IMR-90 (cell line): Measurements from ENCODE around the gene SIKE1. TPM values are rescaled to one million over a fixed set of nuclear protein-coding genes. Genes with fewer than 3 reads are reported as not detected.

Experiments
- ATAC-seq: fragments of 200-7000 bp; cut with Tn5 transposase; 2 replicates; pipeline ENCODE4 v1.9.1; 2020; ENCODE audit warnings: low read depth, mild to moderate bottlenecking, moderate library complexity
- BruUV-seq: library from RNA; stranded (reverse); fragments of 400-500 nt; replicated peaks from 2 replicates; lab custom pipeline; 2021; lab: Mats Ljungman, UMichigan
- CTCF ChIA-PET: fragments of 300-600 bp; formaldehyde crosslinking; extraction: SDS; loops from one replicate; lab custom pipeline; 2021; ENCODE audit warnings: antibody characterized with exemption; lab: Yijun Ruan, JAX
- POLR2A ChIA-PET: fragments of 300-600 bp; sonication (Branson Sonifier 250); formaldehyde crosslinking; loops from one replicate; lab custom pipeline; 2022; ENCODE audit warnings: antibody characterized with exemption; ENCODE audit not compliant: unreplicated experiment; lab: Charles Lee
- DNase-seq: peaks from one replicate; pipeline ENCODE4 v3.0.0; 2013
- H2AFZ ChIP-seq: replicated peaks from 2 replicates; pipeline ENCODE3; 2013; ENCODE audit warnings: low read length, mild to moderate bottlenecking; ENCODE audit not compliant: poor library complexity
- H2AK5ac ChIP-seq: 2 replicates; pipeline ENCODE4 v1.6.1; 2013; ENCODE audit warnings: low read depth, low read length, inconsistent platforms
- H2AK9ac ChIP-seq: replicated peaks from 2 replicates; pipeline ENCODE3; 2013; ENCODE audit warnings: mild to moderate bottlenecking, low read depth, low read length, moderate library complexity; ENCODE audit not compliant: poor library complexity
- H2BK120ac ChIP-seq: 2 replicates; pipeline ENCODE4 v1.6.1; 2013; ENCODE audit warnings: low read depth, low read length, inconsistent platforms
- H2BK15ac ChIP-seq: 3 replicates; pipeline ENCODE4 v1.6.1; 2013; ENCODE audit warnings: low read depth, low read length, inconsistent platforms
- H2BK20ac ChIP-seq: 2 replicates; pipeline ENCODE4 v1.6.1; 2013; ENCODE audit warnings: low read depth, mild to moderate bottlenecking, inconsistent platforms, low read length, moderate library complexity
- H2BK5ac ChIP-seq: 2 replicates; pipeline ENCODE4 v1.6.1; 2013; ENCODE audit warnings: mild to moderate bottlenecking, low read depth, low read length, inconsistent platforms; ENCODE audit not compliant: poor library complexity, severe bottlenecking
- H3K14ac ChIP-seq: replicated peaks from 2 replicates; pipeline ENCODE4 v1.6.1; 2013; ENCODE audit warnings: low read depth, low read length, inconsistent platforms
- H3K18ac ChIP-seq: 2 replicates; pipeline ENCODE4 v1.6.1; 2013; ENCODE audit warnings: low read depth, low read length, control low read depth
- H3K23ac ChIP-seq: 2 replicates; pipeline ENCODE4 v1.6.1; 2013; ENCODE audit warnings: low read depth, low read length, inconsistent platforms
- H3K27ac ChIP-seq: 2 replicates; pipeline ENCODE4 v1.5.1; 2013; ENCODE audit warnings: mild to moderate bottlenecking, control low read depth, low read length; ENCODE audit not compliant: insufficient read depth
- H3K27me3 ChIP-seq: 2 replicates; pipeline ENCODE4 v1.6.1; 2013; ENCODE audit warnings: low read length; ENCODE audit not compliant: control insufficient read depth, insufficient read depth
- H3K36me3 ChIP-seq: 2 replicates; pipeline ENCODE4 v1.6.1; 2013; ENCODE audit warnings: low read length, mixed read lengths; ENCODE audit not compliant: control insufficient read depth, insufficient read depth
- H3K4ac ChIP-seq: 2 replicates; pipeline ENCODE4 v1.6.1; 2013; ENCODE audit warnings: low read depth, low read length, inconsistent platforms
- H3K4me1 ChIP-seq: 2 replicates; pipeline ENCODE4 v1.6.1; 2013; ENCODE audit warnings: low read length, mixed read lengths; ENCODE audit not compliant: control insufficient read depth, insufficient read depth
- H3K4me2 ChIP-seq: 2 replicates; pipeline ENCODE4 v1.6.1; 2013; ENCODE audit warnings: low read depth, mild to moderate bottlenecking, control low read depth, low read length, moderate library complexity
- H3K4me3 ChIP-seq: 2 replicates; pipeline ENCODE4 v1.5.1; 2013; ENCODE audit warnings: low read depth, mild to moderate bottlenecking, control low read depth, low read length, moderate library complexity; ENCODE audit not compliant: insufficient read depth
- H3K56ac ChIP-seq: 2 replicates; pipeline ENCODE4 v1.6.1; 2013; ENCODE audit warnings: low read length, inconsistent platforms; ENCODE audit not compliant: insufficient read depth; ENCODE audit errors: extremely low read depth
- H3K79me1 ChIP-seq, 2 experiments: 2 replicates each; pipeline ENCODE4 v1.6.1; 2013; ENCODE audit warnings: low read length in 2 of 2, inconsistent platforms in 1 of 2, low read depth in 1 of 2
- H3K9ac ChIP-seq: 2 replicates; pipeline ENCODE4 v1.6.1; 2013; ENCODE audit warnings: low read depth, low read length, control low read depth
- H3K9me1 ChIP-seq: 2 replicates; pipeline ENCODE4 v1.6.1; 2013; ENCODE audit warnings: low read length, inconsistent platforms; ENCODE audit not compliant: insufficient read depth
- H3K9me3 ChIP-seq: 2 replicates; pipeline ENCODE4 v1.6.1; 2013; ENCODE audit warnings: low read length; ENCODE audit not compliant: control insufficient read depth, insufficient read depth
- H4K20me1 ChIP-seq: 2 replicates; pipeline ENCODE4 v1.6.1; 2013; ENCODE audit warnings: low read length, inconsistent platforms; ENCODE audit not compliant: insufficient read depth
- H4K5ac ChIP-seq: 2 replicates; pipeline ENCODE4 v1.6.1; 2013; ENCODE audit warnings: mild to moderate bottlenecking, low read depth, low read length, control low read depth
- H4K8ac ChIP-seq, 2 experiments: 2 replicates each; pipeline ENCODE4 v1.6.1; 2013; ENCODE audit warnings: low read depth in 2 of 2, low read length in 2 of 2, control low read depth in 1 of 2, inconsistent platforms in 1 of 2
- H4K91ac ChIP-seq: 2 replicates; pipeline ENCODE4 v1.6.1; 2013; ENCODE audit warnings: low read depth, low read length, inconsistent platforms; ENCODE audit not compliant: insufficient read depth
- BHLHE40 ChIP-seq: fragments of 150-350 bp; IDR thresholded peaks from 2 replicates; pipeline ENCODE4 v1.6.1; 2016; ENCODE audit warnings: mild to moderate bottlenecking, low read depth, low read length
- CEBPB ChIP-seq: IDR thresholded peaks from 2 replicates; pipeline ENCODE4 v1.6.1; 2012; ENCODE audit warnings: low read depth, low read length, improper control_type of control experiment
- MAZ ChIP-seq: IDR thresholded peaks from 2 replicates; pipeline ENCODE4 v1.6.1; 2012; ENCODE audit warnings: low read depth, mild to moderate bottlenecking, low read length, improper control_type of control experiment, moderate library complexity, borderline replicate concordance
- MXI1 ChIP-seq: IDR thresholded peaks from 2 replicates; pipeline ENCODE4 v1.6.1; 2012; ENCODE audit warnings: low read depth, mild to moderate bottlenecking, low read length, moderate library complexity, borderline replicate concordance
- RFX5 ChIP-seq: IDR thresholded peaks from 2 replicates; pipeline ENCODE4 v1.8.0; 2012; ENCODE audit warnings: low read depth, mild to moderate bottlenecking, low read length, moderate library complexity
- WGBS, 2 experiments: methylation state at CpG; one replicate each; pipeline versions ENCODE4 v1.1.5 to v1.1.7; 2013; ENCODE audit warnings: missing lambda C conversion rate in 2 of 2; ENCODE audit not compliant: insufficient read length in 1 of 2; ENCODE audit errors: extremely low coverage in 2 of 2; 5-methylcytosine and 5-hydroxymethylcytosine counted together
- dilution Hi-C: fragments of 300-500 bp; cut with HindIII; formaldehyde crosslinking; loops from one replicate; pipeline ENCODE4 v1.14.3; 2018; ENCODE audit warnings: low sequenced_read_pairs; ENCODE audit not compliant: unreplicated experiment
- in situ Hi-C: fragments of 300-500 bp; cut with MboI; formaldehyde crosslinking; loops from 3 replicates; pipeline ENCODE4 v1.14.3; 2019; ENCODE audit warnings: low sequenced_read_pairs, inconsistent platforms, mixed read lengths
- intact Hi-C: fragments of 100-400 bp; cut with micrococcal nuclease; formaldehyde crosslinking; loops from 2 replicates; pipeline ENCODE4 v1.10.0; 2022
- polyA plus RNA-seq, 3 experiments: library from polyadenylated mRNA; depleted of rRNA; stranded (reverse); fragments of >200 nt; gene quantifications; 2 replicates each; pipeline ENCODE4 v1.2.3, GENCODE V29; 2012; ENCODE audit warnings: low replicate concordance in 1 of 3
- total RNA-seq: library from RNA; depleted of rRNA; stranded (reverse); fragments of >200 nt; gene quantifications from 2 replicates; pipeline ENCODE4 v1.2.3, GENCODE V29; 2012

Gene SIKE1
- total and polyA plus RNA-seq, 2 of the 4 experiments (the other 2 are of a cell fraction): 20.9 to 49.1 TPM

DNA sequence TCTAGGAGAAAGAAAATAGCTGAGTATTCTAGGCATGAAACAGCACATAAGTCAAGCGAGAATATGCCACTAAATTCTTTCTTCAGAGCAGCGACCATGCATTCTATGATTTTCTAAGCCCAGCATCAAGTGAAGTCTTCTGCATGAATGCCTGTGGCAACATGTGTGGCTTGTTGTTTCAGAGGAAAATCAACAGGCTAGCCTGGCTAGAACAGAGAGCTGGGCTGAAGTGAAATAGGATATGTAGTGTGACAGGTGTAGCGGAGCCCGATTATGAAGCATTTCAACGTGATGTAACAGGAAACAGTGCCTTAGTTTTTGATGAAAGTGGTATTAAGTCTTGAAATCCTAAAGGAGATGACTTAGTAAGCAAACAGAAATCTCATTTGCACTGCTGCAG is 29.7 kb downstream of the SIKE1 start:
- dilution Hi-C loops: no loop called here

More for the DNA sequence above, 29.7 kb downstream of the SIKE1 start:
- POLR2A ChIA-PET: no interaction called here
- Histone ChIP-seq H3K4me3 (no peak overlapping the region), H3K14ac (no peak overlapping the region), H2BK15ac (no peak overlapping the region), H3K36me3 (peaks cover 18% of the 10 kb centered on the region), H3K4me1 (peaks cover 4% of the 10 kb centered on the region), H3K23ac (no peak overlapping the region), H4K5ac (no peak overlapping the region), H3K27me3 (no peaks in the 10 kb centered on the region), H2BK20ac (no peak overlapping the region), H3K9me1 (peaks cover 7% of the 10 kb centered on the region), H4K8ac (no peak overlapping the region), H3K9me3 (no peaks in the 10 kb centered on the region), H3K9ac (no peak overlapping the region), H2BK5ac (no peak overlapping the region), H3K18ac (no peak overlapping the region), H2AK9ac (no peak overlapping the region), H3K56ac (no peak overlapping the region), H4K20me1 (peaks cover 93% of the 10 kb centered on the region), H3K4me2 (no peak overlapping the region), H3K79me1 (peaks cover 7 to 29% of the 10 kb centered on the region in 2 experiments; a peak in 3 of 4 replicates), H2AK5ac (no peak overlapping the region), H4K91ac (no peak overlapping the region), H3K4ac (no peak overlapping the region), H2BK120ac (no peak overlapping the region), H3K27ac (no peak overlapping the region), H2AFZ (no peak overlapping the region)
- in situ Hi-C loops: no loop called here
- DNase-seq: no peak
- intact Hi-C loops: no loop called here
- WGBS, 2 experiments: 100% methylated on average over 2 of the region's 5 CpGs; no CpG with 5 or more reads in 1 of the 2 experiments
- CTCF ChIA-PET: interaction anchor here (1.1 kb wide), 1 partner anchor 24 kb away, joined by 3 read pairs; no protein-coding TSS in a partner anchor
- no TSS peak for BruUV-seq
- no peak for ATAC-seq
- TF ChIP-seq MAZ (no peak), BHLHE40 (no peak), MXI1 (no peak), RFX5 (no peak), CEBPB (no peak)
